Stimulated activated naive CD4-positive, alpha-beta T cell treated with Interleukin-2 at 50 U/mL for 16 hours (primary cell): ENCODE results near the gene ROS1.
"Not testable (repeated sequence)": the region's sequence is repeated elsewhere in the genome, so short reads cannot be mapped to it uniquely, and the experiment has no call there.

ENCODE experiments used
- DNase-seq: peaks from one replicate; lab custom pipeline; 2025; lab: John Stamatoyannopoulos, UW

ROS1 gene

GRCh38 chr6:117425431-117426153 is at the start of gene ROS1:
Gene ROS1, minus strand, starts transcription at chr6:117425942. Its CDS starts 286 bp downstream, at chr6:117425656.
- no peak for DNase-seq

DNA sequence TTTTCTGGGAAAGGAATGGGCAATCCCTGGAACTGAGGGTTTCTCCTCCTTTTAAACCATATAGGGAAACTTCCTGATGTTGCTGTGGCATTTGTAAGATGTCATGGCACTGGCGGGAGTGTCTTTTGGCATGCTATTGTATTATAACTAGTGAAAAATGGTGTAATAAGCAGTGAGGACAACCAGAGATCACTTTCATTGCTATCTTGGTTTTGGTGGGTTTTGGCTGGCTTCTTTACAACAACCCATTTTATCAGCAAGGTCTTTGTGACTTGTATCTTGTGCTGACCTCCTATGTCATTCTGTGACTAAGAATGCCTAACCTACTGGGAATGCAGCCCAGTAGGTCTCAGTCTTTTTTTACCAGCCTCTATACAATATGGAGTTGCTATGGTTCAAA is 47.7 kb upstream of the ROS1 start:
- no peak for DNase-seq

- no peak for DNase-seq
These were observed 46.9 kb upstream of the ROS1 start for GRCh38 chr6:117472667-117473066.

DNA sequence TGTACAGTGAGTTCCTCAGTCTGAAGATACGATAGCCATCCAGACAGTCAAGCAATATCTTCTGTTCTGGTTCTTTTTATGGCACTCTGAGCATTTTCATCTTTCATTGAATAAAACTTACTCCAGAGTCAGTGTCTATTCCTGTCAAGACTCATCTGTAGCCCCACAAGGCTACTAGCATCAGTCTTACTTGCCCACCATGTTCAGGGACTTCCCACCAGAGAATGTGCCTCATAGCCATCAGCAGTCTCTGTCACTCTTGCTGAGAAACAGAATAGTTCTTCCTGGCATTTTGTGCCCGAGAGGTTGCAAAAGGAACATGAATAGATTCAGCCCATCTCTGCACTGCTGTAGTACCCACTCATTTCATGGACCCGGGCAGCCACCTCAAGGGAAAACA is 44.0 kb upstream of the ROS1 start:
- DNase-seq, result no peak

- DNase-seq, result no peak
These were observed 43.6 kb upstream of the ROS1 start for GRCh38 chr6:117469356-117469755.

DNA sequence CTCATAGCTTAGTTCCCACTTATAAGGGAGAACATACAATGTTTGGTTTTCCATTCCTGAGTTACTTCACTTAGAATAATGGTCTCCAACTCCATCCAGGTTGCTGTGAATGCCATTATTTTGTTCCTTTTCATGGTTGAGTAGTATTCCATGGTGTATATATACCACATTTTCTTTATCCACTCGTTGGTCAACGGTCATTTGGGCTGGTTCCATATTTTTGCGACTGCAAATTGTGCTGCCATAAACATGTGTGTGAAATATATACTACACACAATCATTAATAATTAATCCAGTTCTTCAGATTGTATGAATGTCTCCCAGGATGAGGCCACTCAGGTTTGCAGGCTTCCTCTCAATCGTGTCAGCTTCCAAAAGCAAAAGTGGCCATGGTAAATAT is 42.8 kb upstream of the ROS1 start:
- DNase-seq, result not testable (repeated sequence)

DNA sequence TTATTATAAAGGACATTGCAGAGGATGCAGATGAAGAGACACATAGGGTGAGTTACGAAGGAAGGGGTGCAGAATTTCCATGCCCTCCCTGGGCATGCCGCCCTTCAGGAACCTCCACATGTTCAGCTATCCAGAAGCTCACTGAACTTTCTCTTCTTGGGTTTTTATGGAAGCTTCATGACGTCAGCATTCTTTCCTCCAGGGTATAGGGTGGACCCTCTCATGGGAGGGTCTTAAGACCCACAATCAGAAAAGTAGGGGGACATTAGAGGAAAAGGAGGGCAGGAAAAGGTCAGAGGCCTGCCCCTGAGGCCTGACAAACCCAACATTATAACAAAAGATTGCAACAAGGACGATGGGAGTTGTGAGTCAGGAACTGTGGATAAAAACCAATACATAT is 42.1 kb upstream of the ROS1 start:
- no peak for DNase-seq

GRCh38 chr6:117465691-117466090 is 39.9 kb upstream of the ROS1 start:
- DNase-seq, result no peak

DNA sequence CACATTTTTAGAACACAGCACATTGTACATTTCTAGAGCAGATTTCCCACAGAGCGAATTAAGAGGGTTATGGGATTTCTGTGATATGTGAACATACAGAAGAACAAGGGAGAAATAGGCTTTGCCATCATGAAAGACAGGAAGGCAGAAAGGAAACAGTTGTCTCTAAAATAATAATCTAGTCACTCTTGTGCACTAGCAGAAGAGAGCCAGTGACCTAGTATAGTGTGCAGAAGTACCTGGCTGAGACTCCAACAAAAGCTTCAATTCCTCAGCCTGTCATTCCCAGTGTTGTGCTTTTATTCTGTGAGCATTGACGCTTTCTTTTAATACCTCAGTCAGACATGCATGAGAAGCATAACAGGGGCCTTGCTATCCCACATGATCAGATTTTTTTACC is 39.0 kb upstream of the ROS1 start:
- DNase-seq, result no peak

DNA sequence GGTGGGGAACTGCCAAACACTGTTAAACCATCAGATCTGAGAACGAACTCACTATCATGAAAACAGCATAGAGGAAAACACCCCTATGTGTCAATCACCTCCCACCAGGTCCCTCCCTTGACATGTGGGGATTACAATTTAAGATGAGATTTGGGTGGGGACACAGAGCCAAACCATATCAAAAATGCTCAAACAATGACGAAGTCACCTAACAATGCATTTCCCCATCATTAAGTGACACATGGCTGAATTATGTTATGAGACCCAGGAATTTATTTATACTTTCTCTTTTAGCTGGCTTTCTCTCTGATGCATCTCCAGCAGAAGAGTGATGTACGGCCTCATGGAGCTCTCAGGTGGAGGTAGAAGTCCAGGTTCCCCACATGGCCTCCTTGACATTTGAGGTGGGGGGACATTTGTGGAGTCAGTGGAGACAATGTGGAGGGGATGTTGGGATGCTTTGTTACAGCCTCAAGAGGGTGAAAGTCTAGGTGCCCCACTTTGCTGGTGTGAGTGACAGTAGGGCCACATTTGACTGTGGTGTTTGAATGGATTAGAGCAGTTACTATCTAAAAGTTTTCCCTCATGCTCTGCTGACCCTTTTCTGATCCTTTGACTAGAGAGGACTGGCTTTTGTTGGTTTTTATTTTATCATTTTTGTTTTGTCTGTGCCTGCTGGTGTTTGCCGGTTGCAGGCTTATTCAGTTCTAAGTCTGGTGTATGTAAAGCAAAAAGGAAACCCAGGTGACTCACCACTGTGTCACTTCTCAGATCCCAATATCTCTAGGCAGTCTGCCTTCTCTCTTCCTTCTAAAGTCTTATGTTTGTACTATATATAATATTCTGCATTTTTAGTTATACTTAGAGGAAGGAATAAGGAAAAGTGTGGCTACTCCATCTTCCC is 38.3 kb upstream of the ROS1 start:
- DNase-seq, result no peak

DNA sequence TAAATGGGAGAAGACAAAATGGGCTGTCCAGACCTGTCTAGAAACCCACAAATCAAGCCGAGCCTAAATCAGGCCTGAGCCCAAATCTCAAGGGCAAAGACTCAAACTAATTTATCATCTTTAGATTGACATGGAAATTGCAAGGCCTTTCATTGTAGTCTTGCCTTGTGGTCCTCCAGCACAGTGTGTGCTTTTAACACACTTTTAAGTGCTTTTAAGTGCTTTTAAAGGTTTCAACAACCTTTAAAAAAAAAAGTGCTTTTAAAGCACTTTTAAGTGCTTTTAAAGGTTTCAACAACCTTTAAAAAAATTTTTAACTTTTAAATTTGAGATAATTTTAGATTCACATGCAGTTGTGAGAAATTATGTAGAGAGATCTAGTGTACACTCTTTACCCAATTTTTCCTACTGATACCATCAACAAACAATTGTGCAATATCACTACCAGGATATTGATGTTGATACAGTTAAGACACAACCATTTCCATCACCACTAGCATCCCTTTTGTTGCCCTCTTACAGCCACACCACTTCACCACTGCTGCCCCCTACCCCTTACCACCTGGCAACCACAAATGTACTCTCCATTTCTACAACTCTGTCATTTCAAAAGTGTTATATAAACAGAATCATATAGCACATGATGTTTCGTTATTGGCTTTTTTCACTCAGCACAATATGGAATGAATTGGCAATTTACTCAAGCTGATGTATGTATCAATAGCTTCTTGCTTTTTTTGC is 33.6 kb upstream of the ROS1 start:
- no peak for DNase-seq

DNA sequence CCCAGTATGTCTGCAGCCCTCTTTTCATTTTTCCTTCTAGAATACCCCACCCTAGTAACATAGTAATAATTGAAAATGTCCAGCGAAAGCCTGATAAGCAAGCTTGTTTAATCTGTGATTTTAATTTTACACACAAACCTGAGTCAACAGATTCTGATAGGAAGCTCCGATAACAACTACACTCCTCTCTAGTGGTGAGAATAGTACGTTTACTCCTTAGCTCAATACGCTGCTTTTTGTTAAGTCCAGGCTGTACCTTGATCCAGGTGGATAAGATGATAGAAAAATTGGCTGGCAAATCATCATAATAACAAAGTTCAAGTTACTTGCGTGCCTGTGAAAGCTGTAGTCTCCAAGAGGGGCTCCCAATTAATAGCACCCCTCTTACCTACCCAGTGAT is 31.3 kb upstream of the ROS1 start:
- DNase-seq, result no peak

DNA sequence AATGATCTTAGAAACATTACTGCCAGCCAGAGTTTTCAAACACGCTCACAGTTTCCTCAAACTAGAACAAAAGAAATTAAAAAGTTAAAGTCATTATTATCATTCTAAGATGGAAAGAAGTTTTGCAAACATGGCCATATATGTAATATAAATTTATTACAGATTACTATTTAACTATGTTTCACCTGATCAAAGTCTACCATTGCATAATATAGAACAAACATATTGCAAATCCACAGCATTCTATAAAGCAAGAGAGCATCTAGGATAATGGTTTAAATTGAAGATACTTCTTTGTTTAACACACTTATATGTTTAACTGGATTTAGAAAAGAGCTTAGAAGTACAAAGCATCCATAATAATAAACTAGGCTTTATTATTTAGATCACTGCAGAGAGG is 30.5 kb upstream of the ROS1 start:
- DNase-seq, result no peak

GRCh38 chr6:117451671-117452070 is 25.9 kb upstream of the ROS1 start:
- DNase-seq, result no peak

GRCh38 chr6:117449549-117450439 is 24.1 kb upstream of the ROS1 start:
- DNase-seq, result peak; percentile 23

DNA sequence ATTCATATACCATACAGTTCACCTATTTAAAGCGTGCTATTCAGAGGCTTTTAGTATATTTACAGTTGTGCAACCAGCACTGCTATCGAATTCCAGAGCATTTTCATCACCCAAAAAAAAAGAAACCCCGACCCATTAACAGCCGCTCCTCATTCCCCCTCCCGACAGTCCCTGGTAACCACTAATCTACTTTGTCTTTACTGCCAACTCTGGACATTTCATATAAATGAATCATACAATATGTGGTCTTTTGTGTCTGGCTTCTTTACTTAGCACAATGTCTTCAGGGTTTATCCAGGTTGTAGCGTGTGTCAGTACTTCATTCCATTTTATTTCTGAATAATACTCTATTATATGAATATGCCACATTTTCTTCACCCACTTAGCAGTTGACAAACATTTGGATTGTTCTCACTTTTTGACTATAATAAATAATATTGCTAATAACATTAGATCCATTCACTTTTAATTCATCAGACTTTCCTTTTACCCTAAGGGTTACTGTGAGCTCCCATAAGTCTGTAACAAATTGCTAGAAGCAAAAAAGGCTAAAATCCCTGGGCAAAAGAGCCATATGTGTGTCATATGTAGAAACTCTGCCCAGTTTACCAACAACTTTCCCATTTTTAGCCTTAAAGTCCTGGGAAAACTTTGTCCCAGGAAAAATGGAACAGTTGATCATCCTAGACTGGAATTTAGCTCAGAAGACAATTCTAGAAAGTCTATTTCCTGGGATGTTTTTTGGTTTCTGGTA is 23.2 kb upstream of the ROS1 start:
- no peak for DNase-seq

- no peak for DNase-seq
These were observed 22.3 kb upstream of the ROS1 start for GRCh38 chr6:117448011-117448410.

GRCh38 chr6:117446861-117447260 is 21.1 kb upstream of the ROS1 start:
- no peak for DNase-seq

DNA sequence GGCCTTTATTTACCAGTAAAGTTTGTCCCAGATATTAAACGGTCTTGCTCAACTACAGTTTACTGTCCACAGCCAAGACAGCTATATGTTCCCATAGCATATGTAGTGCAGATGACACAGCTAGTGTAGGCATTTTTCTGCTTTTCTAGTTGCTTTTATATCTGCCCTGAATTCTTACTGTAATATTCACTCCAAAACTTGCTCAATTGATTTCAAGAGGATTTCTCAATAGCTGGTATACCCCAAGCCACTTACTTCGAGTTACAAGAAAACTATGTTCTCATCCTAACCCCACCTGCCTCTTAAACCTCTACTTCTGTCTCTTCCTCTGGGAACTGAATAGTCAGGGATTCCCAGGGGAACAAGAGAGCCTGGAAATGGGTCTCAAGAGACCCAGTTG is 18.9 kb upstream of the ROS1 start:
- no peak for DNase-seq

DNA sequence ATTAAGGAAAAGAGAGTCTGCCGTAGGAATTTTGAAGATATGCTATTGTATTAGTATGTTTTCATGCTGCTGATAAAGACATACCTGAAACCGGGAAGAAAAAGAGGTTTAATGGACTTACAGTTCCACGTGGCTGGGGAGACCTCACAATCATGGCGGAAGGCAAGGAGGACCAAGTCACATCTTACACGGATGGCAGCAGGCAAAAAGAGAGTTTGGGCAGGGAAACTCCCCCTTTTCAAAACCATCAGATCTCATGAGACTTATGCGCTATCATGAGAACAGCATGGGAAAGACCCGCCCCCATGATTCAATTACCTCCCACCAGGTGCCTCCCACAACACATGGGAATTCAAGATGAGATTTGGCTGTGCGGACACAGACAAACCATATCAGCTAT is 16.6 kb upstream of the ROS1 start:
- not testable (repeated sequence) for DNase-seq

DNA sequence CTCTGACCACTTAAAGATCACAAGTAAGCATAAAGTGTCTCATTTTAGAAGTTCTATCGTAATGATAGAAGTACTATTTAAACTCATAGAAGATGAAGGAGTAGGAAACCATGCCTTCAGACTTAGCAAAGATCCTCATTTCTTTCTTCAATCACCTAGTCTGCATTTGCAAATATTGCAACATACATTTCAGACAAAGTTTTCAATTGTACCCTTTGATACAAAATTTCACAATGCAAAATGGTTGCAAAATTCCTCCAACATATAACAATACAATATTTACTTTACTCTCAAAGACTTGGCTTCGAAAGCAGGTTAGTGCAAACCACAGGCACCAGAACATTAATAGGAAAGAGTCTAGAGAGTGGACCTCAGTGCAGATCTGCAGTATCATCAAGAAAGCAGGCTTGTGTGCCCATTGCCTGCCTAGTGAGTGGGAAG is 16.1 kb upstream of the ROS1 start:
- no peak for DNase-seq
